T-helper 17 cell (primary cell): ENCODE results near the gene SGTB. TPM values are rescaled to one million over a fixed set of nuclear protein-coding genes. Genes with fewer than 3 reads are reported as not detected.
"Not testable (repeated sequence)": the region's sequence is repeated elsewhere in the genome, so short reads cannot be mapped to it uniquely, and the experiment has no call there.

Source experiments
- ATAC-seq: fragments of 150-1000 bp; cut with Tn5 transposase; 2 replicates; pipeline ENCODE4 v1.10.0; 2021; ENCODE audit warnings: mild to moderate bottlenecking, moderate library complexity
- DNase-seq, 3 donors: peaks; one replicate each; pipeline versions ENCODE4 v3.0.0 to v3.0.0-alpha.2; 2020 to 2021
- H3K9me3 ChIP-seq: one replicate; pipeline ENCODE4 v1.7.0; 2013; ENCODE audit warnings: low read length, mild to moderate bottlenecking; ENCODE audit not compliant: control insufficient read depth, poor library complexity, severe bottlenecking
- H3K27ac Mint-ChIP-seq: one replicate; pipeline ENCODE4 v1.8.0; 2022; ENCODE audit warnings: mild to moderate bottlenecking, moderate library complexity, mixed read lengths
- H3K27me3 Mint-ChIP-seq: one replicate; pipeline ENCODE4 v1.8.0; 2022; ENCODE audit warnings: mixed read lengths
- H3K36me3 Mint-ChIP-seq: one replicate; pipeline ENCODE4 v1.8.0; 2022; ENCODE audit warnings: low read depth, mixed read lengths
- H3K4me1 Mint-ChIP-seq: one replicate; pipeline ENCODE4 v1.8.0; 2022; ENCODE audit warnings: mild to moderate bottlenecking, mixed read lengths
- H3K4me3 Mint-ChIP-seq: one replicate; pipeline ENCODE4 v1.8.0; 2022; ENCODE audit warnings: mild to moderate bottlenecking, moderate library complexity, mixed read lengths
- total RNA-seq, 4 donors: library from RNA in 2 of 4; stranded (reverse) in 2 of 4; gene quantifications; one replicate each; pipeline ENCODE4 v1.2.3 and lab custom pipeline; 2022 to 2026

SGTB gene
- total RNA-seq, 2 donors from 2014 or later, result 52.7 to 52.8 TPM

DNA sequence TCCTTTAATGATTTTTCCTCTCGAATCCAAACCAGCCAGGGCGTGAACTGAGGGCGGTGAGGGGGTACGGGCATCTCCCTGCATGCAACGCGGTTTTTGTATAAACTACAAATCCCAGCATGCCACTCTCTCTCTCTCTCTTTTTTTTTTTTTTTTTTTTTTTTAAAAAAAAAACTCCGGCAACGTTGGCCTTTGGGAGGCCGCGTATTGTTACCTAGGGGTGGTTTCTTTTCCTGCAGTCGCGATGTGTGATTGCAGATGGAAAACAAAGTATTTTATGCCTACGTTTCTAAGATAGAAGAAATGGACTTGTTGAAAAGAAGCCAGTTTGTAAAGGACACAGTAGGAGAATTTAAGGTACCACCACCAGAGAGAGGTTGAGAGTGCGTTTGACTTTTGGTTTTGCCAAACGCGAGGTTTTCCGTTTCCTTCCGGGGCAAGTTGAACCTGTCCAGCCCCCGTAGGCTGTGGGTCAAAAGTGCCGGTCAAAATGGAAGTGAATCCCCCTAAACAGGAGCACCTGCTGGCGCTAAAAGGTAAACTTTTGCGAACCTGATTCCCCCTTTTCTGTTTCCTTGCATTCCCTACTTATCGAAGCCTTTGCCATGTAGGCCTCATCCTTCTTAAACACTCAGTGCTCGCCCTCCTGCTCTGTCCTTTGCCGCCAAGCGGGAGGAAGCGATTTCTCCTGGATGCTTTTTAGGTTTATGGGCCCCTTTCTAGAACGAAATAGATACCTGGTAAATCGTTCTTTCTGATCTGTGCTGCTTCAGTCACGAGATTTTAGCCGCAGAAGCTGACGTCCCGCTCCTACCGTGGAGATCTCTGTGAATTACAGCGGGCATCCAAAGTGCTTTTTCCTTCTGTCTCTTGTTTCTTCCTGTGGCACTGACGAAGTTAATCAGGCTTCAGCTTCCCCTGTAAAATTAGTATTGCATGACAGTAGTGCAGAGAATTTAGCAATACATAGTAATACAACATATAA, 97.0 kb downstream of the SGTB start, which contains the start of the genes SHLD3 and TRAPPC13:
SHLD3 (plus strand) TSS at position 457 of the 985 bp plus-strand sequence. CDS start 4,561 bp downstream, outside the sequence.
TRAPPC13 (plus strand) TSS at position 457 of the 985 bp plus-strand sequence; CDS start at position 491, 34 bp downstream.
- H3K27ac Mint-ChIP-seq, result peak within 1 kb of the TSS; percentile 99
- peaks cover 34% of the 10 kb centered on the region for H3K4me1 Mint-ChIP-seq
- H3K36me3 Mint-ChIP-seq, result peaks cover 3% of the 10 kb centered on the region
- no peaks in the 10 kb centered on the region for H3K27me3 Mint-ChIP-seq
- ATAC-seq (peak; percentile 79), DNase-seq (peak; percentile 65 to 77 (median 70))
- peak within 1 kb of the TSS; percentile 98 for H3K4me3 Mint-ChIP-seq
- no peaks in the 10 kb centered on the region for H3K9me3 ChIP-seq

DNA sequence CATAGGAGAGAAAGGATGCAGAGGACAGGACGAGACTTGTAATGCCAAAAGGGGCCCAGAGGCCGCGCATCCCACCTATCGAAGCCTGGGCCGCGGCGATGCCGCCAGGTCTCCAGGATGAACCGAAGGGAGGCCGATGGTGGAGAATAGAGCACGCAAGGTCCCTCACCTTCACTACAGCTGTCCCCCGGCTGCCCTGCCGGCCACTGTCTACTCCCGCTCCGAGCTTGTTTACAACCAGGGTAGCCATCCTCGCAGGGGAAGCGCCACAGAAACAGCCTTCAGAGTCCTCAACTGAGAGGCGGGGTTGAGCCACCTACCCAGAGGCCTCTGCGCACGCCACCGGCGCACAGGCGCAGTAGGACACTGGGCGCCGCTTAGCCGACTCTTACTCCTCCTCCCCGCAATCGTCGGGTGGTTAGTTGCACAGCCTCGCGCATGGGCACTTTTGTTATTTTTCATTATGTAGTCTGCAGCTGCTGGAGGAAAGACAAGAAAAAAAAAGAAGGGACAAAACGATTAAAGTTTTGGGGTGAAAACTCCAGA, 97.8 kb downstream of the SGTB start, which contains the start of gene TRIM23:
TRIM23 (minus strand) TSS at position 309 of the 546 bp plus-strand sequence; CDS start at position 250, 59 bp downstream.
- H3K27me3 Mint-ChIP-seq, result no peaks in the 10 kb centered on the region
- H3K36me3 Mint-ChIP-seq, result no peaks in the 10 kb centered on the region
- H3K4me3 Mint-ChIP-seq, result peak within 1 kb of the TSS; percentile 98
- no peaks in the 10 kb centered on the region for H3K9me3 ChIP-seq
- ATAC-seq (peak; percentile 93), DNase-seq (peak; percentile 86 to 88 (median 86))
- peak within 1 kb of the TSS; percentile 99 for H3K27ac Mint-ChIP-seq
- peaks cover 30% of the 10 kb centered on the region for H3K4me1 Mint-ChIP-seq

GRCh38 chr5:65623482-65623881, 98.4 kb downstream of the SGTB start:
- H3K27me3 Mint-ChIP-seq, result no peaks in the 10 kb centered on the region
- ATAC-seq, result no peak
- H3K36me3 Mint-ChIP-seq, result no peaks in the 10 kb centered on the region
- H3K4me1 Mint-ChIP-seq, result peaks cover 32% of the 10 kb centered on the region
- no peak for DNase-seq
- peak overlapping the region; percentile 98 for H3K4me3 Mint-ChIP-seq
- H3K27ac Mint-ChIP-seq, result peak overlapping the region; percentile 99
- H3K9me3 ChIP-seq, result no peaks in the 10 kb centered on the region

DNA sequence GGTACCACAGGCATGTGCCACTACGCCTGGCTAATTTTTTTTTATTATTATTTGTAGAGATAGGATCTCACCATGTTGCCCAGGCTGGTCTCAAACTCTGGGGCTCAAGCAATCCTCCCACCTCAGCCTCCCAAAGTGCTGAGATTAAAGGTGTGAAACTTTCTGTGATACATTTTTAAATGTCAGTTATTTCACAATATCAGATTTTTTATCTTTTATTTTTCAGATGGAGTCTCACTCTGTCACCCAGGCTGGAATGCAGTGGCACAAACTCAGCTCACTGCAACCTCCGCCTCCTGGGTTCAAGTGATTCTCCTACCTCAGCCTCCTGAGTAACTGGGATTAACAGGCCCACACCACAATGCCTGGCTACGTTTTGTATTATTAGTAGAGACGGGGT, 99.9 kb downstream of the SGTB start:
- H3K27ac Mint-ChIP-seq, H3K9me3 ChIP-seq, DNase-seq, ATAC-seq, H3K36me3 Mint-ChIP-seq, H3K27me3 Mint-ChIP-seq: not testable (repeated sequence)
- Mint-ChIP-seq H3K4me3 (peak overlapping the region; percentile 98), H3K4me1 (peaks cover 30% of the 10 kb centered on the region)

DNA sequence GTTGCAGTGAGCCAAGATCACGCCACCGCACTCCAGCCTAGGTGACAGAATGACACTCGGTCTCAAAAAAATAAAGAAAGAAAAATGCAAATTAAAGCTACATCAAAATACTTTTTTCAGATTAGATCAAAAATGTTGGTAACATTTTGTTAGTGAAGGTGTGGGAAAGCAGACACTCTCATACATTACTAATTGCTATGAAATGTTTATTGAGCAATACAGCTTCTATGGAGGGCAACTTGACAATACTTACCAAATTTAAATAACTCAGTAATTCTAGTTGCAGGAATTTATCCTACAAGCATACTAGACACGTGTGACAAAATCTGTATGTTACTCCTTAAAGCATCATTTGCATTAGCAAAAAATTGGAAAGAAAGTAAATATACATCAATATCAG, 101.9 kb downstream of the SGTB start:
- no peak overlapping the region for H3K4me3 Mint-ChIP-seq
- peaks cover 26% of the 10 kb centered on the region for H3K4me1 Mint-ChIP-seq
- no peaks in the 10 kb centered on the region for H3K36me3 Mint-ChIP-seq
- no peak for ATAC-seq
- DNase-seq, result no peak
- no peaks in the 10 kb centered on the region for H3K27me3 Mint-ChIP-seq
- no peak overlapping the region for H3K27ac Mint-ChIP-seq
- H3K9me3 ChIP-seq, result no peaks in the 10 kb centered on the region

Other genes with a start within 250 kb of the SGTB start
- gene ADAMTS6, start 240.2 kb downstream of the SGTB start, total RNA-seq, result 1 to 10 TPM; 1.4 to 2.4 TPM
- gene CENPK, start 158.9 kb downstream of the SGTB start, total RNA-seq, result 10 to 100 TPM in 1 of 2 donors, 1 to 10 TPM in 1; 4.8 to 13.5 TPM
- 10 to 100 TPM; 79.7 TPM for gene PPWD1, start 158.8 kb downstream of the SGTB start, total RNA-seq
- gene TRIM23, start 97.8 kb downstream of the SGTB start, total RNA-seq, result 10 to 100 TPM; 15.2 to 18.4 TPM
- gene SHLD3, start 97.1 kb downstream of the SGTB start, total RNA-seq, result 10 to 100 TPM in 1 of 2 donors, 1 to 10 TPM in 1; 7.5 to 11.9 TPM
- 10 to 100 TPM; 13.9 to 14.9 TPM for gene TRAPPC13, start 97.1 kb downstream of the SGTB start, total RNA-seq
- gene NLN, start 96 bp upstream of the SGTB start, total RNA-seq, result 1 to 10 TPM; 1.8 to 2.3 TPM
- 10 to 100 TPM; 96.2 to 98.6 TPM for gene ERBIN, start 204.5 kb upstream of the SGTB start, total RNA-seq